GM10847 (cell line): ENCODE data around the gene SPTBN1.

ENCODE experiments used
- POLR2A ChIP-seq: IDR thresholded peaks from 2 replicates; pipeline ENCODE4 v1.6.1; 2011; ENCODE audit not compliant: insufficient read length; ENCODE audit errors: extremely low read depth

SPTBN1 gene

DNA sequence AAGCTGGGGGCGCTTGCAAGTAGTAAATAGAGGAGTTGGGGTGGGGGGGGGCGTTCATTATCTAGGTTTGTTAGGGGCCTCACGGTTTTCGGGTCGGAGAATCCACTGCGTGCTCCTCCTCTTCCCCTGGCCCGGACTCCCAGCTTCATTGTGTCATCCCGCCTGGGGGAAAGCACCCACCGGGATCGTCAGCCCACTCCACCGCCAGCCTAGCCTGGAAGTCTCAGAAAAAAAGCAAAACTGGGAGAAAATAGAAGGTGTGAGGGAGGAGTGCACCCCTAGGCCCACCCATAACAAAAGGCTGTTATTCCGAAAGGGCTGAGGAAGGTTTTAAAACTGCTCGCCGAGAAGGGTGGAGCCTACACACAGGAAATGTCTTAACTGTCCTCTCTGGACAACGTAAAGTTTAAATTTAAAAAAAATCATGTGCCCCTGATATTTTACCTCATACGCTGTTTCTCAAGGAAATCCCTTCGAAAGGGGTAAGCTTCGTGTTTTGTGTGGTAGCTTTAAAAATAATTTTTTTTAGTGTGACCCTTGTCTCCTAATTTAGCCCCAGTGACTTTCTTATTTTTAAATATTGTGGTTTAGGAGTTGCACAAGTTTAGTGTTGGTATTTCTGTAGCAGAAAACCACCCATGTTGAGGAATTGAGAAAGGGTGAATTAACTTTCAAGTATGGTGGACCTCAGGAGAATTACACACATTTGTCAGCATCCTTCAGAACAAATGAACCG lies 104.2 kb downstream of the SPTBN1 start:
- TF ChIP-seq POLR2A: peak; percentile 41

DNA sequence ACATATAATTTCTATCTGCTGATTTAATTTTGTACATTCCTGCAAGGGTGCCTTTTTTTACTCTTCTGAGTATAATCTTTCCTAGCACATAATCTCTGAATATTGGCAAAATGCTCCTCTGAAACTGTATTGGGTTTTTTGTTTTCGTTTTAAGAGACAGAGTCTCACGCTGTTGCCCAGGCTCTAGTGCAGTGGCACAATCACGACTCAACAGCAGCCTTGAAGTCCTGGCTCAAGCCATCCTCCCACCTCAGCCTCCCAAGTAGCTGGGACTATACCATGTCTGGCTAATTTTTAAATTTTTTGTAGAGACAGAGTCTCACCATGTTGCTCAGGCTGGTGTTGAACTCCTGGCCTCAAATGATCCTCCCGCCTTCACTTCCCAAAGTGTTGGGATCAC lies 104.9 kb downstream of the SPTBN1 start:
- no peak for TF ChIP-seq POLR2A

- TF ChIP-seq POLR2A: no peak
Observed at GRCh38 chr2:54564439-54564838, 108.3 kb downstream of the SPTBN1 start.

DNA sequence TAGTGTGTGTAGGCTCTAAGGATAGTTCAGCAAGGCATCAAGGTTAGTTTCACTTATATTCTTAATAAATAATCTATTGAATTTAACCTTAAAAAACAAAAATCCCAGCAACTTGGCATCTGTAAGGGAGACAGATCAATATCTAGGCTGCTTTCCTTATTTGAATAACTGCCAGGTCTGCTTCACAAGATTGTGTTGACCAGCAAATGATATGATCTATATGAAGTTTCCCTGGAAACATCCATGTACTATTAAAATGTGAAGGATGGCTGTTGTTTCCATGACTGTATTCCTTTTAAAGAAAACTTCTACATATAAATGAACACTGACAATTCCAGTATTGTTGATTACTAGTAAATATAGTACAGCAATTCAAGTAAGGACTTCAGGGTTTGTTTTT lies 109.4 kb downstream of the SPTBN1 start:
- no peak for TF ChIP-seq POLR2A

- TF ChIP-seq POLR2A: no peak
Observed at GRCh38 chr2:54566896-54567295, 110.8 kb downstream of the SPTBN1 start.

GRCh38 chr2:54568876-54569321 lies 112.8 kb downstream of the SPTBN1 start:
- no peak for TF ChIP-seq POLR2A

GRCh38 chr2:54569745-54570301 lies 113.7 kb downstream of the SPTBN1 start:
- TF ChIP-seq POLR2A: no peak

DNA sequence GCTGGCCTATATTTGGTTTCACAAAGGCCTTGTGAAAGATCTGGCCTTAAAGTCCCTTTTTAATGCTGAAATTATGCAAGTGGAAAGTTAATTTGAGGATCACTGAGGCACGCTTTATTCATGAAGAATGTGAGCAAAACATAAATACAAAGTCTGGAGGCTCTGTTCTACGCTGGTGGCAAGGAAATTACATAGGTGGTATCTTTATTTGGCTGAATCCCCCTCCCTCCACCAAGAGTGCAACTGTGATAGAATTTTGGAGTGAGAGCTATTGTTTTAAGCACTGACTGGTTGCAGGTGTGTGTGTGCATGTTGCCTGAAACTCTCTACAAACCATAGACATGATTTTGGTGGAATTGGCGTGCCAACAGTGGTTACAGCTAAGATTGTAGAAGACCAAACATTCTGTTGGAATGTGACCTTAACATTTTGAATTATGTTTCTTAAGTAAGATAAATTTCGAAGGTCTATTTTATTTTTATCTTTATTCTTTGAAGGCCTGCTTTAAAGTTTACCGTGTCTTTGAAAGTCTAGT lies 114.3 kb downstream of the SPTBN1 start:
- TF ChIP-seq POLR2A: no peak

- peak; percentile 18 for TF ChIP-seq POLR2A
Observed at GRCh38 chr2:54570925-54571694, 115.0 kb downstream of the SPTBN1 start.

GRCh38 chr2:54572262-54572635 lies 116.1 kb downstream of the SPTBN1 start:
- no peak for TF ChIP-seq POLR2A

- TF ChIP-seq POLR2A: no peak
Observed at GRCh38 chr2:54572636-54573536, 116.8 kb downstream of the SPTBN1 start.

GRCh38 chr2:54573537-54573919 lies 117.4 kb downstream of the SPTBN1 start:
- TF ChIP-seq POLR2A: no peak

DNA sequence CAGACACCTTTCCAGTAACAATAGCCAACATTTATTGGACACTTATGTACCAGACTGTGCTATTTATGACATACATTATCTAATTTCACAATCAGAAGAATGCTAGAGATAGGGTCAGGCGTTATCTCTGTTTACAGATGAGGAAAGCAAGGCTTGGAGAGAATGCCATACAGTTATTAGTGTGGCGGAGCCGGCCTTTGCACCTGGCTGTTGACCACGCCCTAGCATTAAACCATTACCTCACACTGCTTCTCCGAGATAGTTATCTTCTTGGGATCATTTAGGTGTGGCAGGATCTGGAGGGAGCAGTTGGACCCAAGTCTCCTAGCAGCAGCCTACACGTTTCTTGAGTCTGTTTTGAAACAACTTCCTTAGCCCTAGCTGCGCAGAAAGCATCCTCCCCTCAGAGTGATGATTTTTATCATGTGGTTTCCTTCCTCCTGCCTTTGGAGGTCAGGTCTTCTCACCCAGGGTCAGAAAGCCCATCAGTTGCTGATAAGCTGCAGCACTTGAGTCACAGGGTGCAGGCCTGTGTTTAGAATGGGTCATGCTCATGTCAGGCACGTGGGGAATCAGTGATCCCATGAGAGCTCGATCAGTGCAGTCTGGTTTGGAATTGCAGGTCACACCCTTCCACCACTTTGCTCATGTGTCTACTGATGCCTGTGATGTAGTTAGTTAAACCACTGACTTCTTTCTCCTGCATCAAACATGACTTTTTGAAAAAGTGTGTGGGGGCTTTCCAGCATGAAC lies 118.2 kb downstream of the SPTBN1 start:
- TF ChIP-seq POLR2A: no peak

DNA sequence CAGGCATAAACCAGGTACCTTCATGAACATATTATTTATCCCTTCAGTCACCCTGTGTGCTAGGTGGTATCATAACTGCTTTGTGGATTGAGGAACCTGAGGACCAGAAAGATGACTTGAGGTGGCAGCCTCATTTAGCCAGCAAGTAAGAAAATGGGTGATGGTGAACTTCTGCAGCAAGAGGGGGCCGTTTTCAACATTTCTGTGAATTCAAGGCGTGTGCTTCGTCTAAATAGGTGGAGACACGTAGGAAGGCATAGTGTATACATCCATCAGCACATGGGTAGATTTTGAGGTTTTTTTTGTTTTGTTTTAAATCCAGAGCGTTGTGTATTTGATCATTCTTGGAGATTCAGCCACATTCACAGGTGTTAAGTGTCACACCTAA lies 118.7 kb downstream of the SPTBN1 start:
- no peak for TF ChIP-seq POLR2A

DNA sequence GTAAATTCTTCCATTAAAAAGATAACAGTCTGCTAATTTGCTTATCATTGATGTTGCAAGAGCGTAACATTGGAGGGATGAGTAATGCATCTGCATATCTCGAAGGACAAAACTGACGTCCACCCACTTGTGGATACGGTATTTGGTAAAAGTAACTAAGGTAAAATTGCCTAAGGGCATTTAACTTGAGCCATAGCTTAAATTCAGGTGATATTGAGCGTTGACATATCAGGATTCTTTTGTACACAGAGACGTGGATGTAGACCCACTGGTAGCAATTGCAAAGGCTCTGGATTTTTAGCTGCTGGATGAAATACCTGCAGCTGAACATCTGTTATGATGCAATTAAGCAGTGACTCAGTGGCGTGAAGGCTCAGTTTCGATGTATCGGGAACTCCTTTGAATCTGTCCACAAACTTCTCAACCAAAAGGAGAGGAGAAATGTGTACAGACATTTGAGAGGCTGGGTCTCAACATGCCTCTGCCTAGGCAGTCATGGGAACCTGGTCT lies 119.3 kb downstream of the SPTBN1 start:
- TF ChIP-seq POLR2A: no peak

GRCh38 chr2:54577035-54577434 lies 120.9 kb downstream of the SPTBN1 start:
- no peak for TF ChIP-seq POLR2A
